ENCODE data around the gene ZNF81. TPM values are rescaled to one million over a fixed set of nuclear protein-coding genes. Genes with fewer than 3 reads are reported as not detected.
"Not testable (repeated sequence)": the region's sequence is repeated elsewhere in the genome, so short reads cannot be mapped to it uniquely, and the experiment has no call there.

ZNF81 gene
- polyA plus RNA-seq (ENCODE audit: insufficient read length in 3 of 3), result 1 to 10 TPM; 6.7 to 7.6 (median 6.8) TPM
- long read RNA-seq, donor 1, result 0 reads
- long read RNA-seq, donor 2, full-length matches to known transcripts, result 2 of 2 reads
- long read RNA-seq, donor 2, partial matches to known transcripts, result 0 of 2 reads
- long read RNA-seq, donor 2, other reads (novel, unspliced or antisense), result 0 of 2 reads
- long read RNA-seq, donor 3, full-length matches to known transcripts, result 1 of 1 reads
- long read RNA-seq, donor 3, partial matches to known transcripts, result 0 of 1 reads
- long read RNA-seq, donor 3, other reads (novel, unspliced or antisense), result 0 of 1 reads
- long read RNA-seq, donor 4, full-length matches to known transcripts, result 1 of 1 reads
- long read RNA-seq, donor 4, partial matches to known transcripts, result 0 of 1 reads
- long read RNA-seq, donor 4, other reads (novel, unspliced or antisense), result 0 of 1 reads
- long read RNA-seq, donor 5, partial matches to known transcripts, result 10 of 10 reads
- long read RNA-seq, donor 5, other reads (novel, unspliced or antisense), result 0 of 10 reads
- long read RNA-seq, donor 6, result 0 reads
- long read RNA-seq, donor 7, result 0 reads
- long read RNA-seq, donor 8, result 0 reads
- long read RNA-seq, donor 9, result 0 reads
- long read RNA-seq, donor 10, full-length matches to known transcripts, result 1 of 1 reads
- long read RNA-seq, donor 10, partial matches to known transcripts, result 0 of 1 reads
- long read RNA-seq, donor 10, other reads (novel, unspliced or antisense), result 0 of 1 reads
- long read RNA-seq, donor 11, full-length matches to known transcripts, result 2 of 2 reads
- long read RNA-seq, donor 11, partial matches to known transcripts, result 0 of 2 reads
- long read RNA-seq, donor 11, other reads (novel, unspliced or antisense), result 0 of 2 reads
- long read RNA-seq, donor 12, result 0 reads
- long read RNA-seq, donor 13, full-length matches to known transcripts, result 2 of 2 reads
- long read RNA-seq, donor 13, partial matches to known transcripts, result 0 of 2 reads
- long read RNA-seq, donor 13, other reads (novel, unspliced or antisense), result 0 of 2 reads
- long read RNA-seq, donor 14, result 0 reads
- long read RNA-seq, donor 15, result 0 reads
- long read RNA-seq, donor 16, full-length matches to known transcripts, result 1 of 1 reads
- long read RNA-seq, donor 16, partial matches to known transcripts, result 0 of 1 reads
- long read RNA-seq, donor 16, other reads (novel, unspliced or antisense), result 0 of 1 reads

- DNase-seq (ENCODE audit: extremely low read depth in 1 of 11, low read depth in 9 of 11, low spot score in 4 of 11), result peak; percentile 78 to 96 (median 93)
Observed at GRCh38 chrX:47836164-47837072, at the start of gene ZNF81. Gene ZNF81 (plus strand): TSS chrX:47836902. CDS start chrX:47846268, 9,366 bp downstream.

- DNase-seq (ENCODE audit: extremely low read depth in 1 of 11, low read depth in 9 of 11, low spot score in 4 of 11), result no peak
Observed at GRCh38 chrX:47796433-47796906, 40.2 kb upstream of the ZNF81 start.

- no peak for DNase-seq (ENCODE audit: extremely low read depth in 1 of 11, low read depth in 9 of 11, low spot score in 4 of 11)
Observed at GRCh38 chrX:47797084-47797483, 39.6 kb upstream of the ZNF81 start.

GRCh38 chrX:47798861-47799260 is 37.8 kb upstream of the ZNF81 start:
- no peak for DNase-seq (ENCODE audit: extremely low read depth in 1 of 11, low read depth in 9 of 11, low spot score in 4 of 11)

- DNase-seq (ENCODE audit: extremely low read depth in 1 of 11, low read depth in 9 of 11, low spot score in 4 of 11), result no peak
Observed at GRCh38 chrX:47802589-47802988, 34.1 kb upstream of the ZNF81 start.

- DNase-seq (ENCODE audit: extremely low read depth in 1 of 11, low read depth in 9 of 11, low spot score in 4 of 11), result peak in 1 of 11 donors; percentile 8
Observed at GRCh38 chrX:47803103-47803502, 33.6 kb upstream of the ZNF81 start.

- no peak for DNase-seq (ENCODE audit: extremely low read depth in 1 of 11, low read depth in 9 of 11, low spot score in 4 of 11)
Observed at GRCh38 chrX:47804315-47804714, 32.4 kb upstream of the ZNF81 start.

GRCh38 chrX:47805844-47806243 is 30.9 kb upstream of the ZNF81 start:
- not testable (repeated sequence) for DNase-seq (ENCODE audit: extremely low read depth in 1 of 11, low read depth in 9 of 11, low spot score in 4 of 11)

- DNase-seq (ENCODE audit: extremely low read depth in 1 of 11, low read depth in 9 of 11, low spot score in 4 of 11), result not testable (repeated sequence)
Observed at GRCh38 chrX:47806415-47807271, 30.1 kb upstream of the ZNF81 start.

GRCh38 chrX:47807272-47807538 is 29.5 kb upstream of the ZNF81 start:
- not testable (repeated sequence) for DNase-seq (ENCODE audit: extremely low read depth in 1 of 11, low read depth in 9 of 11, low spot score in 4 of 11)

- DNase-seq (ENCODE audit: extremely low read depth in 1 of 11, low read depth in 9 of 11, low spot score in 4 of 11), result no peak
Observed at GRCh38 chrX:47807548-47807947, 29.2 kb upstream of the ZNF81 start.

GRCh38 chrX:47808904-47809788 is 27.6 kb upstream of the ZNF81 start:
- DNase-seq (ENCODE audit: extremely low read depth in 1 of 11, low read depth in 9 of 11, low spot score in 4 of 11), result no peak

- DNase-seq (ENCODE audit: extremely low read depth in 1 of 11, low read depth in 9 of 11, low spot score in 4 of 11), result no peak
Observed at GRCh38 chrX:47814851-47815250, 21.9 kb upstream of the ZNF81 start.

GRCh38 chrX:47815901-47816845 is 20.5 kb upstream of the ZNF81 start:
- DNase-seq (ENCODE audit: extremely low read depth in 1 of 11, low read depth in 9 of 11, low spot score in 4 of 11), result no peak

GRCh38 chrX:47817421-47817820 is 19.3 kb upstream of the ZNF81 start:
- DNase-seq (ENCODE audit: extremely low read depth in 1 of 11, low read depth in 9 of 11, low spot score in 4 of 11), result no peak

GRCh38 chrX:47817897-47818296 is 18.8 kb upstream of the ZNF81 start:
- DNase-seq (ENCODE audit: extremely low read depth in 1 of 11, low read depth in 9 of 11, low spot score in 4 of 11), result no peak
